HepG2 (cell line): ENCODE results near the gene CDRT4.

Source experiments
- CEBPB ChIP-seq: IDR thresholded peaks from 2 replicates; pipeline ENCODE4 v1.6.1; 2011; ENCODE audit warnings: low read depth, low read length, improper control_type of control experiment, borderline replicate concordance
- CREB1 ChIP-seq, 2 experiments: fragments of 450-650 bp in 1 of 2; IDR thresholded peaks; 2 replicates each; pipeline ENCODE4 v1.6.1; 2016 to 2017; ENCODE audit warnings: control low read depth in 1 of 2, mild to moderate bottlenecking in 1 of 2, missing compliant biosample characterization in 1 of 2, missing genetic modification characterization in 1 of 2
- CREBL2 ChIP-seq: sonication (generic); formaldehyde crosslinking; IDR thresholded peaks from 2 replicates; pipeline ENCODE4 v1.8.1; 2023; ENCODE audit warnings: missing genetic modification reagents, mild to moderate bottlenecking, borderline replicate concordance
- EZH2 ChIP-seq: conservative IDR thresholded peaks from 2 replicates; pipeline ENCODE4 v1.6.1; 2012; ENCODE audit warnings: mild to moderate bottlenecking, low read depth, low read length, moderate library complexity
- HNRNPH1 ChIP-seq: fragments of 200-400 bp; formaldehyde crosslinking; optimal IDR thresholded peaks from 2 replicates; pipeline ENCODE3; 2017; ENCODE audit warnings: mild to moderate bottlenecking, low read depth, low read length
- MAZ ChIP-seq, 2 experiments: sonication (generic) in 1 of 2; formaldehyde crosslinking in 1 of 2; IDR thresholded peaks; 2 replicates each; pipeline versions ENCODE4 v1.5.0 to v1.6.1; 2012 to 2020; ENCODE audit warnings: low read depth in 2 of 2, mild to moderate bottlenecking in 2 of 2, borderline replicate concordance in 1 of 2, improper control_type of control experiment in 1 of 2, low read length in 1 of 2, missing genetic modification reagents in 1 of 2, moderate library complexity in 1 of 2
- MYNN ChIP-seq: sonication (generic); formaldehyde crosslinking; IDR thresholded peaks from 2 replicates; pipeline ENCODE4 v1.4.0; 2020; ENCODE audit warnings: mild to moderate bottlenecking, low read depth, missing genetic modification reagents
- POLR2A ChIP-seq, 2 experiments: IDR thresholded peaks; 2 replicates each; pipeline ENCODE4 v1.6.1; 2011; ENCODE audit warnings: low read depth in 2 of 2, low read length in 2 of 2, mild to moderate bottlenecking in 1 of 2, moderate library complexity in 1 of 2; ENCODE audit not compliant: insufficient read depth in 1 of 2
- REST ChIP-seq, 2 experiments: IDR thresholded peaks; 2 replicates each; pipeline ENCODE4 v1.6.1; 2011 to 2012; ENCODE audit warnings: low read length in 2 of 2, borderline replicate concordance in 1 of 2, low read depth in 1 of 2, mild to moderate bottlenecking in 1 of 2, moderate library complexity in 1 of 2
- TRIM24 ChIP-seq: sonication (generic); formaldehyde crosslinking; IDR thresholded peaks from 2 replicates; pipeline ENCODE4 v1.8.0; 2022; ENCODE audit warnings: mild to moderate bottlenecking, missing genetic modification reagents
- ZBTB20 ChIP-seq: sonication (generic); formaldehyde crosslinking; IDR thresholded peaks from 2 replicates; pipeline ENCODE4 v1.8.1; 2023; ENCODE audit warnings: missing genetic modification reagents, low read depth, mild to moderate bottlenecking, borderline replicate concordance
- ZNF574 ChIP-seq: sonication (generic); formaldehyde crosslinking; IDR thresholded peaks from 2 replicates; pipeline ENCODE4 v1.4.0; 2020; ENCODE audit warnings: missing genetic modification reagents
- ZNF839 ChIP-seq: sonication (generic); formaldehyde crosslinking; IDR thresholded peaks from 2 replicates; pipeline ENCODE4 v1.4.0; 2020; ENCODE audit warnings: missing genetic modification reagents, mild to moderate bottlenecking, borderline replicate concordance

- TF ChIP-seq CREB1 (IDR thresholded peaks at IDR 0.05) (no peak), CREB1 (CRISPR knock-in tag; IDR thresholded peaks at IDR 0.05) (no peak), TRIM24 (CRISPR knock-in tag) (no peak), REST (IDR thresholded peaks at IDR 0.05; ENCODE audit: borderline replicate concordance in 1 of 2, low read depth in 1 of 2, low read length in 2 of 2) (no peak), EZH2 (no peak), ZNF574 (CRISPR knock-in tag) (no peak), CEBPB (no peak), ZNF839 (no peak), POLR2A (IDR thresholded peaks at IDR 0.05; ENCODE audit: insufficient read depth in 1 of 2, low read depth in 2 of 2, low read length in 2 of 2) (no peak), ZBTB20 (no peak), HNRNPH1 (no peak), MAZ (IDR thresholded peaks at IDR 0.05; ENCODE audit: borderline replicate concordance, low read depth, low read length) (no peak), MAZ (CRISPR knock-in tag; IDR thresholded peaks at IDR 0.05; ENCODE audit: low read depth) (no peak), CREBL2 (no peak), MYNN (CRISPR knock-in tag) (no peak)
These were observed 44.9 kb downstream of the CDRT4 start for GRCh38 chr17:15422392-15422965.
